Motor neuron (in vitro differentiated cells): ENCODE data around the gene IFNL3. TPM values are rescaled to one million over a fixed set of nuclear protein-coding genes. Genes with fewer than 3 reads are reported as not detected.

Experiments used
- ATAC-seq, 8 experiments: fragments of 200-7000 bp; cut with Tn5 transposase; replicated peaks in 6 of 8; 2 replicates each; pipeline ENCODE4 v1.8.0; 2021; ENCODE audit warnings: mild to moderate bottlenecking in 8 of 8, moderate library complexity in 8 of 8
- H3K27ac ChIP-seq, 2 donors: fragments of 250-450 bp; sonication (Bioruptor Pico); 2 replicates each; pipeline ENCODE4 v1.9.0; 2021; ENCODE audit warnings: antibody characterized with exemption in 2 of 2, mild to moderate bottlenecking in 2 of 2, moderate library complexity in 1 of 2
- H3K4me1 ChIP-seq, 2 donors: fragments of 250-450 bp; sonication (Bioruptor Pico); replicated peaks in 1 of 2; 2 replicates each; pipeline ENCODE4 v1.6.1; 2021; ENCODE audit warnings: antibody characterized with exemption in 2 of 2, mild to moderate bottlenecking in 2 of 2, moderate library complexity in 1 of 2
- H3K4me3 ChIP-seq, 5 donors: fragments of 250-450 bp; sonication (Bioruptor Pico); 2 replicates each; pipeline ENCODE4 v1.9.0; 2021; ENCODE audit warnings: antibody characterized with exemption in 5 of 5, mild to moderate bottlenecking in 5 of 5, moderate library complexity in 4 of 5
- WGBS, 10 experiments: fragments of 450-650 bp; shearing (Covaris generic); methylation state at CpG; one replicate each; pipeline ENCODE4 v1.0.0; 2022; 5-methylcytosine and 5-hydroxymethylcytosine counted together
- in situ Hi-C, 9 experiments: fragments of 400-800 bp; cut with MboI; loops; one replicate each; pipeline ENCODE4 v1.15.0; 2021; ENCODE audit warnings: low sequenced_read_pairs in 9 of 9, low pct_unique_long_range_greater_than_20kb in 2 of 9; ENCODE audit not compliant: unreplicated experiment in 9 of 9
- total RNA-seq, 8 experiments: library from RNA; unstranded; fragments of 300-600 nt; gene quantifications; 2 replicates each; pipeline versions ENCODE4 v1.2.3 to v1.2.4, GENCODE V29; 2022

The IFNL3 gene
- total RNA-seq, 8 experiments from 2014 or later, result not detected

- Histone ChIP-seq H3K4me3 (no peak overlapping the region), H3K4me1 (peaks cover 0 to 8% of the 10 kb centered on the region in 2 donors), H3K27ac (no peak overlapping the region)
- WGBS, 10 experiments, result 10 to 51% (median 14%) methylated on average over 5 to 21 of the region's 39 CpGs; no CpG with 5 or more reads in 7 of the 10 experiments
- in situ Hi-C loops, result no loop called here
- peak in 6 of 8 experiments; percentile 6 to 56 (median 34) for ATAC-seq
Observed at GRCh38 chr19:39265321-39265916, 20.6 kb upstream of the IFNL3 start.

GRCh38 chr19:39264306-39265290 lies 19.8 kb upstream of the IFNL3 start:
- in situ Hi-C loops, result no loop called here
- peaks cover 0 to 8% of the 10 kb centered on the region in 2 donors for H3K4me1 ChIP-seq
- no peak overlapping the region for H3K27ac ChIP-seq
- no peak overlapping the region for H3K4me3 ChIP-seq
- WGBS, 10 experiments, result 3 to 14% (median 9%) methylated on average over 5 to 21 of the region's 102 CpGs; no CpG with 5 or more reads in 6 of the 10 experiments
- ATAC-seq, result peak; percentile 18 to 93 (median 84)

- ATAC-seq, result peak in 4 of 8 experiments; percentile 4 to 31 (median 6)
- in situ Hi-C loops, result no loop called here
- WGBS, 10 experiments, result 0 to 14% (median 0%) methylated on average over 3 to 4 of the region's 17 CpGs; no CpG with 5 or more reads in 7 of the 10 experiments
- Histone ChIP-seq H3K4me3 (no peak overlapping the region), H3K4me1 (peaks cover 0 to 8% of the 10 kb centered on the region in 2 donors), H3K27ac (no peak overlapping the region)
Observed at GRCh38 chr19:39263912-39264305, 19.1 kb upstream of the IFNL3 start.

GRCh38 chr19:39262496-39262895 lies 17.7 kb upstream of the IFNL3 start:
- H3K27ac ChIP-seq, result no peak overlapping the region
- H3K4me1 ChIP-seq, result peaks cover 6 to 13% of the 10 kb centered on the region in 2 donors
- no peak for ATAC-seq
- WGBS, 10 experiments, result 37 to 83% (median 58%) methylated on average over 1 to 4 of the region's 4 CpGs; no CpG with 5 or more reads in 1 of the 10 experiments
- in situ Hi-C loops, result no loop called here
- no peak overlapping the region for H3K4me3 ChIP-seq

GRCh38 chr19:39261704-39262103 lies 16.9 kb upstream of the IFNL3 start:
- ATAC-seq, result no peak

GRCh38 chr19:39257227-39257626 lies 12.4 kb upstream of the IFNL3 start:
- WGBS, 10 experiments, result 90 to 100% (median 100%) methylated on average over 1 to 2 of the region's 4 CpGs; no CpG with 5 or more reads in 5 of the 10 experiments
- H3K4me1 ChIP-seq, result peaks cover 6% of the 10 kb centered on the region in 2 donors
- ATAC-seq, result no peak
- H3K27ac ChIP-seq, result no peak overlapping the region
- in situ Hi-C loops, result no loop called here
- H3K4me3 ChIP-seq, result no peak overlapping the region

More at GRCh38 chr19:39261704-39262103, 16.9 kb upstream of the IFNL3 start:
- WGBS, 10 experiments, result 28 to 100% (median 67%) methylated on average over 1 to 3 of the region's 3 CpGs; no CpG with 5 or more reads in 2 of the 10 experiments
- Histone ChIP-seq H3K4me1 (peaks cover 6 to 13% of the 10 kb centered on the region in 2 donors), H3K4me3 (no peak overlapping the region), H3K27ac (no peak overlapping the region)
- in situ Hi-C loops, result no loop called here

- Histone ChIP-seq H3K4me1 (peaks cover 6% of the 10 kb centered on the region in 2 donors), H3K4me3 (no peak overlapping the region), H3K27ac (no peak overlapping the region)
- ATAC-seq, result no peak
- in situ Hi-C loops, result no loop called here
- 40 to 100% (median 69%) methylated on average over 1 to 14 of the region's 29 CpGs; no CpG with 5 or more reads in 1 of the 10 experiments for WGBS, 10 experiments
Observed at GRCh38 chr19:39254531-39255345, 9.9 kb upstream of the IFNL3 start.

GRCh38 chr19:39253374-39254149 lies 8.8 kb upstream of the IFNL3 start:
- H3K27ac ChIP-seq, result no peak overlapping the region
- no peak for ATAC-seq
- H3K4me1 ChIP-seq, result peaks cover 6% of the 10 kb centered on the region in 2 donors
- H3K4me3 ChIP-seq, result no peak overlapping the region
- in situ Hi-C loops, result no loop called here
- WGBS, 10 experiments, result 32 to 84% (median 59%) methylated on average over 3 to 6 of the region's 8 CpGs; no CpG with 5 or more reads in 1 of the 10 experiments

- ATAC-seq, result no peak
- 5 to 67% (median 46%) methylated on average over 1 to 3 of the region's 3 CpGs; no CpG with 5 or more reads in 2 of the 10 experiments for WGBS, 10 experiments
- Histone ChIP-seq H3K4me1 (no peaks in the 10 kb centered on the region), H3K27ac (no peak overlapping the region), H3K4me3 (no peak overlapping the region)
- in situ Hi-C loops, result no loop called here
Observed at GRCh38 chr19:39252458-39252857, 7.7 kb upstream of the IFNL3 start.

- no peak for ATAC-seq
- WGBS, 10 experiments, result 17 to 79% (median 42%) methylated on average over 2 to 3 of the region's 3 CpGs
- H3K27ac ChIP-seq, result no peak overlapping the region
- no peaks in the 10 kb centered on the region for H3K4me1 ChIP-seq
- H3K4me3 ChIP-seq, result no peak overlapping the region
- in situ Hi-C loops, result no loop called here
Observed at GRCh38 chr19:39251846-39252245, 7.0 kb upstream of the IFNL3 start.

- 25 to 83% (median 63%) methylated on average over 1 to 4 of the region's 5 CpGs; no CpG with 5 or more reads in 2 of the 10 experiments for WGBS, 10 experiments
- Histone ChIP-seq H3K27ac (no peak overlapping the region), H3K4me1 (no peaks in the 10 kb centered on the region), H3K4me3 (no peak overlapping the region)
- in situ Hi-C loops, result no loop called here
- ATAC-seq, result no peak
Observed at GRCh38 chr19:39251081-39251480, 6.3 kb upstream of the IFNL3 start.

GRCh38 chr19:39248806-39249205 lies 4.0 kb upstream of the IFNL3 start, which contains the start of gene IFNL4:
Gene IFNL4, minus strand, starts transcription at chr19:39248856.
- Histone ChIP-seq H3K27ac (no peak within 1 kb of the TSS), H3K4me1 (no peaks in the 10 kb centered on the region), H3K4me3 (peak within 1 kb of the TSS in 1 of 5 donors; percentile 6)
- no peak for ATAC-seq
- 20 to 53% (median 35%) methylated on average over 3 to 8 of the region's 13 CpGs; no CpG with 5 or more reads in 5 of the 10 experiments for WGBS, 10 experiments
- in situ Hi-C loops, result no loop called here
